ENCODE results near the gene CREB5.

CREB5 gene

GRCh38 chr7:28529755-28530154 is 117.4 kb downstream of the CREB5 start:
- TF ChIP-seq POLR2AphosphoS5 (IDR thresholded peaks at IDR 0.05; ENCODE audit: low read depth, low read length) (no peak), FOXP2 (optimal IDR thresholded peaks at IDR 0.05; ENCODE audit: borderline replicate concordance, extremely low read depth, extremely low read length, insufficient read depth) (no peak), TAF1 (IDR thresholded peaks at IDR 0.05; ENCODE audit: borderline replicate concordance, insufficient read depth, low read length) (no peak), REST (IDR thresholded peaks at IDR 0.05; ENCODE audit: insufficient read depth in 1 of 2, low read depth in 2 of 2, low read length in 2 of 2) (no peak), SIN3A (IDR thresholded peaks at IDR 0.05; ENCODE audit: borderline replicate concordance, insufficient read depth, low read length) (no peak)

GRCh38 chr7:28530175-28530802 is 118.0 kb downstream of the CREB5 start:
- TF ChIP-seq SIN3A (IDR thresholded peaks at IDR 0.05; ENCODE audit: borderline replicate concordance, insufficient read depth, low read length) (no peak), FOXP2 (optimal IDR thresholded peaks at IDR 0.05; ENCODE audit: borderline replicate concordance, extremely low read depth, extremely low read length, insufficient read depth) (no peak), POLR2AphosphoS5 (IDR thresholded peaks at IDR 0.05; ENCODE audit: low read depth, low read length) (no peak), REST (IDR thresholded peaks at IDR 0.05; ENCODE audit: insufficient read depth in 1 of 2, low read depth in 2 of 2, low read length in 2 of 2) (no peak), TAF1 (IDR thresholded peaks at IDR 0.05; ENCODE audit: borderline replicate concordance, insufficient read depth, low read length) (no peak)

- TF ChIP-seq FOXP2 (optimal IDR thresholded peaks at IDR 0.05; ENCODE audit: borderline replicate concordance, extremely low read depth, extremely low read length, insufficient read depth) (no peak), SIN3A (IDR thresholded peaks at IDR 0.05; ENCODE audit: borderline replicate concordance, insufficient read depth, low read length) (no peak), TAF1 (IDR thresholded peaks at IDR 0.05; ENCODE audit: borderline replicate concordance, insufficient read depth, low read length) (no peak), REST (IDR thresholded peaks at IDR 0.05; ENCODE audit: insufficient read depth in 1 of 2, low read depth in 2 of 2, low read length in 2 of 2) (no peak), POLR2AphosphoS5 (IDR thresholded peaks at IDR 0.05; ENCODE audit: low read depth, low read length) (no peak)
Measured at GRCh38 chr7:28530803-28531175, 118.5 kb downstream of the CREB5 start.

- TF ChIP-seq TAF1 (IDR thresholded peaks at IDR 0.05; ENCODE audit: borderline replicate concordance, insufficient read depth, low read length) (no peak), POLR2AphosphoS5 (IDR thresholded peaks at IDR 0.05; ENCODE audit: low read depth, low read length) (no peak), FOXP2 (optimal IDR thresholded peaks at IDR 0.05; ENCODE audit: borderline replicate concordance, extremely low read depth, extremely low read length, insufficient read depth) (no peak), REST (IDR thresholded peaks at IDR 0.05; ENCODE audit: insufficient read depth in 1 of 2, low read depth in 2 of 2, low read length in 2 of 2) (no peak), SIN3A (IDR thresholded peaks at IDR 0.05; ENCODE audit: borderline replicate concordance, insufficient read depth, low read length) (no peak)
Measured at GRCh38 chr7:28531291-28531690, 119.0 kb downstream of the CREB5 start.
